ENCODE results near the gene ARMCX4. TPM values are rescaled to one million over a fixed set of nuclear protein-coding genes. Genes with fewer than 3 reads are reported as not detected.

Gene ARMCX4
- total RNA-seq (10 to 100 TPM in 1 of 4 donors, 1 to 10 TPM in 3; 4.4 to 11.6 (median 5.6) TPM), polyA plus RNA-seq (1 to 10 TPM; 3.1 to 4.4 (median 4.2) TPM)
- long read RNA-seq, donor 1, partial matches to known transcripts: 0 of 1 reads
- long read RNA-seq, donor 1, other reads (novel, unspliced or antisense): 1 of 1 reads
- long read RNA-seq, donor 2, partial matches to known transcripts: 0 of 3 reads
- long read RNA-seq, donor 2, other reads (novel, unspliced or antisense): 3 of 3 reads

DNA sequence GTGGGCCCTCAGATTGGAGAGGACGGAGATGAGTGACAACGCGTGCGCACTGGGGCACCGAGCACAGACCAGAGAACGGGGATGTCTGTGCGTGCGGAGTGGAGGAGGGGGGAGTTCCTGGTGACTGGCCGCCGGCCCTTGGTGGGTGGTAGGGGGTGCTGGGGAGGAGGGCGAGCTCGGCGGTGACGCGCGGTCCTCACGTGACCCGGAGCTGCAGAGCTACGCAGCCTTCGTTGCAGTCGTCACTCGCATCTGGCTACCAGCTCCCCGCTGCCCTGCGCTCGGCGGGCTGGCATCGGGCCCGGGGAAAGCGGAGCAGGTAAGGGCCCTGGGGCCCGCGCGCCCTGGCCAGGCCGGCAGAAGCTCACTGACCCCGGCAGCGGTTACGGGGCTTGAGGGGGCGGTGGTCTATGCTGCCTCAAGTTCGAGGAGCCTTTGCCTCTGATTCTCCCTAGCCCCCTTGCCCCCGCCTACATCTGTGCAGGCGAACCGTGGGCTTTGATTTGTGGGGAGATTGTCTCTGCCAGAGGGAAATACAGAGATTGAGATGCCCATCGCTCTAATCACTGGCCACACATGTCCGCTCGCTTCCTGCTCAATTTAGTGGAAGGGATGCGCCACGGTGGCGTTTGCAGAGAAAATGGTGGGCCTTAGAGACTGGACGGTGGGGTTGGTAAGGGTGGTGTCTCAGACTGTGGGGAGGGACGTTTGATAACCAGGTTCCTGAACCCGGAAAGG is at the start of gene ARMCX4:
Gene ARMCX4 (plus strand): TSS at position 245 of the 738 bp plus-strand sequence. CDS start 3,134 bp downstream, outside the sequence.
- intact Hi-C loops (cut with DNase I): no loop called here
- peak within 1 kb of the TSS; percentile 73 for H3K27ac ChIP-seq
- peaks cover 0 to 6% of the 10 kb centered on the region in 2 donors for H3K36me3 ChIP-seq (ENCODE audit: insufficient read depth in 1 of 2, low read depth in 1 of 2)
- 3 to 27% (median 24%) methylated on average over 8 to 50 of the region's 50 CpGs for WGBS, 3 donors
- peak within 1 kb of the TSS; percentile 63 for H3K4me3 ChIP-seq
- H3K27me3 ChIP-seq (ENCODE audit: insufficient read depth in 3 of 3, low read length in 2 of 3): no peaks in the 10 kb centered on the region
- H3K4me1 ChIP-seq: no peaks in the 10 kb centered on the region
- peak; percentile 70 to 83 (median 77) for ATAC-seq
- H3K9me3 ChIP-seq: no peaks in the 10 kb centered on the region
- peak; percentile 55 to 68 for DNase-seq
- TF ChIP-seq, protein P1, sequence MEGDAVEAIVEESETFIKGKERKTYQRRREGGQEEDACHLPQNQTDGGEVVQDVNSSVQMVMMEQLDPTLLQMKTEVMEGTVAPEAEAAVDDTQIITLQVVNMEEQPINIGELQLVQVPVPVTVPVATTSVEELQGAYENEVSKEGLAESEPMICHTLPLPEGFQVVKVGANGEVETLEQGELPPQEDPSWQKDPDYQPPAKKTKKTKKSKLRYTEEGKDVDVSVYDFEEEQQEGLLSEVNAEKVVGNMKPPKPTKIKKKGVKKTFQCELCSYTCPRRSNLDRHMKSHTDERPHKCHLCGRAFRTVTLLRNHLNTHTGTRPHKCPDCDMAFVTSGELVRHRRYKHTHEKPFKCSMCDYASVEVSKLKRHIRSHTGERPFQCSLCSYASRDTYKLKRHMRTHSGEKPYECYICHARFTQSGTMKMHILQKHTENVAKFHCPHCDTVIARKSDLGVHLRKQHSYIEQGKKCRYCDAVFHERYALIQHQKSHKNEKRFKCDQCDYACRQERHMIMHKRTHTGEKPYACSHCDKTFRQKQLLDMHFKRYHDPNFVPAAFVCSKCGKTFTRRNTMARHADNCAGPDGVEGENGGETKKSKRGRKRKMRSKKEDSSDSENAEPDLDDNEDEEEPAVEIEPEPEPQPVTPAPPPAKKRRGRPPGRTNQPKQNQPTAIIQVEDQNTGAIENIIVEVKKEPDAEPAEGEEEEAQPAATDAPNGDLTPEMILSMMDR (IDR thresholded peaks at IDR 0.05): no peak

DNA sequence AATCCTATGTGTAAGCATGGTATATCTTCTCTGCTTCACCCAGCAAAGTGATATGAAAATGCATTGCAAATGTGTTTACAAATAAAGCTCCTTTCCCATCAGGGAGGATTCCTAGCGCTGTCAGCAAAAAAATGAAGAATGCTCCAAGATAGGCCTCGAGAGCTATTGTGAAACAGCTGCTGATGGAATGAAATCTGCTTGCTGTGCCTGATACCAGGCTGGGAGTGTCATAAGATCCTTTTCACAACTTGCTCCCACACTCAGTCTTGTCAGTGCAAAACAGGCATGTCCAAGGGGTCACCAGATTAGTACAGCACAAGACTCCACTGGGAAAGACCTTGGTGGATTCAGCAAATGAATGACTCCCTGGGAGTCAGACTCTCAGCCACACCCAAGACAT is 43.2 kb upstream of the ARMCX4 start:
- TF ChIP-seq, protein P1 (IDR thresholded peaks at IDR 0.05): no peak
- WGBS, 3 donors: 70 to 93% (median 87%) methylated on average over 2 of the region's 2 CpGs
- Histone ChIP-seq H3K27me3 (ENCODE audit: insufficient read depth in 3 of 3, low read length in 2 of 3) (no peaks in the 10 kb centered on the region), H3K4me1 (no peaks in the 10 kb centered on the region), H3K36me3 (ENCODE audit: insufficient read depth in 1 of 2, low read depth in 1 of 2) (peaks cover 0 to 25% of the 10 kb centered on the region in 2 donors), H3K9me3 (no peaks in the 10 kb centered on the region), H3K4me3 (no peak overlapping the region), H3K27ac (no peak overlapping the region)
- DNase-seq (no peak), ATAC-seq (no peak)
- intact Hi-C loops (cut with DNase I): no loop called here

DNA sequence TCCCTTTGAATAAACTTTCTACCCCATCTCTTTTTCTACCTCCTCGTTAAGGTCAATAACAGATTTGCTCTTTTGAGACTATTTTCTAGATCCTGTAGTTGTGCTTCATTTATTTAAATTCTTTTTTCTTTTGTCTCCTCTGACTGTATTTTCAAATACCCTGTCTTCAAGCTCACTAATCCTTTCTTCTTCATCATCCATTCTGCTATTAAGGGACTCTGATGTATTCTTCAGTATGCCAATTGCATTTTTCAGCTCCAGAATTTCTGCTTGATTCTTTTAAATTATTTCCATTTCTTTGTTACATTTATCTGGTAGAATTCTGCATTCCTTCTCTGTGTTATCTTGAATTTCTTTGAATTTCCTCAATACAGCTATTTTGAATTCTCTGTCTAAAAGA is 36.0 kb upstream of the ARMCX4 start:
- H3K4me3 ChIP-seq: no peak overlapping the region
- H3K4me1 ChIP-seq: no peaks in the 10 kb centered on the region
- DNase-seq (no peak), ATAC-seq (no peak)
- 79 to 100% (median 100%) methylated on average over 1 of the region's 1 CpG for WGBS, 3 donors
- H3K9me3 ChIP-seq: no peaks in the 10 kb centered on the region
- no peaks in the 10 kb centered on the region for H3K27me3 ChIP-seq (ENCODE audit: insufficient read depth in 3 of 3, low read length in 2 of 3)
- TF ChIP-seq, protein P1 (IDR thresholded peaks at IDR 0.05): no peak
- intact Hi-C loops (cut with DNase I): no loop called here
- H3K27ac ChIP-seq: no peak overlapping the region
- peaks cover 0 to 6% of the 10 kb centered on the region in 2 donors for H3K36me3 ChIP-seq (ENCODE audit: insufficient read depth in 1 of 2, low read depth in 1 of 2)

DNA sequence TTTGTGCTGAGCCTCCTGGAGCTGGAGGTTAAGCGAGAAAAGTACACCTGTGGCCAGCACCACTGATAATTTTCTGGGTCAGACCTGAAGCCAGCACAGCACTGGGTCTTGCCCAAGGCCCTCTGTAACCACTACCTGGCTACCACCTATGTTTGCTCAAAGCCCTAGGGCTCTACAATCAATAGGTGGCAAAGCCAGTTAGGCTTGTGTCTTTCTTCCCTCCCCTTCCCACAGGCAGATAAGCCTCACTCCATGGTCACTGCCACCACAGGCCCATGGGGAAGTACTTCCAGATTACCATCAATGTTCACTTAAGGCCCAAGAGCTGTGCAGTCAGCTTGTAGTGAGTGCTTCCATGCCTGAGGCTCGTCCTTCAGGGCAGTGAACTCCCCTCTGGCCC is 35.2 kb upstream of the ARMCX4 start:
- WGBS, 3 donors: 57 to 100% (median 93%) methylated on average over 2 of the region's 2 CpGs
- no peak overlapping the region for H3K27ac ChIP-seq
- intact Hi-C loops (cut with DNase I): no loop called here
- no peaks in the 10 kb centered on the region for H3K36me3 ChIP-seq (ENCODE audit: insufficient read depth in 1 of 2, low read depth in 1 of 2)
- ATAC-seq: no peak
- TF ChIP-seq, protein P1 (IDR thresholded peaks at IDR 0.05): no peak
- no peaks in the 10 kb centered on the region for H3K9me3 ChIP-seq
- no peak overlapping the region for H3K4me3 ChIP-seq
- H3K4me1 ChIP-seq: no peaks in the 10 kb centered on the region
- DNase-seq: no peak
- no peaks in the 10 kb centered on the region for H3K27me3 ChIP-seq (ENCODE audit: insufficient read depth in 3 of 3, low read length in 2 of 3)
